GM21381 (cell line): ENCODE measurements around the gene PTPRN2.

ENCODE experiments used
- ATAC-seq: cut with Tn5 transposase; IDR thresholded peaks from one replicate; pipeline ENCODE4 v1.9.1; 2021; ENCODE audit warnings: mild to moderate bottlenecking, moderate library complexity; ENCODE audit not compliant: unreplicated experiment

PTPRN2 gene

DNA sequence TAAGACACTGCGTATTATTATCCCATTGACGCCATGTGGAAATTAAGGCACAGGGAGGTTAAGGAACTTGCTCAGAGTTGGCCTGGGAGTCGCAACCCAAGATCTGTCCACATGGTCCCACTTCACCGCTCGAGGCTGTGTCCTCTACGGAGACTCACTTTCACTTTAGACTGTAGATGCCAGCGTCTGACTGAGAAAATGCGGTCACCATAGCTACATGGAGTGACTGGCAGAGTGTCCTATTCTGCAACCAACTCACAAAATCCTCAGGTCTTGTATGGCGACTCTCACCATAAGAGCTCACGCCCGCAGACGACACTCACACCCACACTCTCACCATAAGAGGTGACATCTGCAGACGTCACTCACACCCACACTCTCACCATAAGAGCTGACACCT is 257.9 kb downstream of the PTPRN2 start:
- no peak for ATAC-seq

DNA sequence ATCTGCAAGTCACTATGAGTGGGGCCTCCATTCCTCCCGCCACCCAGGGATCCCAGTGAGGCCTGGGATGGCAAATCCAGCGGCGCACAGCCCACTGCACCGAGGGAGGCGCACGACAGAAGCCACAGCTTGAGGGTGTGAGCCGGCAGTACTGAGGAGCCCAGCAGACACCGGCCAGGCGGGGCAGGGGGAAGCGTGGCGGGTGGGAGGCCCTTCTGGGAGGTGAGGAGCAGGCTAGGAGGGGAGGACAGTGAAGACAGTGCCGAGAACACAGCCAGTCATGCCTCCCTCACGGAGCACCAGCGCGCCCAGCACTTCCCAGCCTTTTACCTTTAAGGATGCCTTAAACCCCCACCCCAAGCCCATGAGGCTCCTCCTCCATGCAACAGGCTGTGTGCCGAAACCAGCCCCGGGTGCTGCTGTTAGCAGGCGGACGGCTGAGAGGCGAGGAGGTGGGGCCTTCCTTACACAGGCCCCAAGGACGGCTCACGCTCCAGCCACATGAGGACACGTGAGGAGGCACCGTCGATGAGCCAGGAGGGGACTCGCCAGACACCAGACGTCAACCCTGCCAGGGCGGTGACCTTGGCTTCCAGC is 258.5 kb downstream of the PTPRN2 start:
- no peak for ATAC-seq

DNA sequence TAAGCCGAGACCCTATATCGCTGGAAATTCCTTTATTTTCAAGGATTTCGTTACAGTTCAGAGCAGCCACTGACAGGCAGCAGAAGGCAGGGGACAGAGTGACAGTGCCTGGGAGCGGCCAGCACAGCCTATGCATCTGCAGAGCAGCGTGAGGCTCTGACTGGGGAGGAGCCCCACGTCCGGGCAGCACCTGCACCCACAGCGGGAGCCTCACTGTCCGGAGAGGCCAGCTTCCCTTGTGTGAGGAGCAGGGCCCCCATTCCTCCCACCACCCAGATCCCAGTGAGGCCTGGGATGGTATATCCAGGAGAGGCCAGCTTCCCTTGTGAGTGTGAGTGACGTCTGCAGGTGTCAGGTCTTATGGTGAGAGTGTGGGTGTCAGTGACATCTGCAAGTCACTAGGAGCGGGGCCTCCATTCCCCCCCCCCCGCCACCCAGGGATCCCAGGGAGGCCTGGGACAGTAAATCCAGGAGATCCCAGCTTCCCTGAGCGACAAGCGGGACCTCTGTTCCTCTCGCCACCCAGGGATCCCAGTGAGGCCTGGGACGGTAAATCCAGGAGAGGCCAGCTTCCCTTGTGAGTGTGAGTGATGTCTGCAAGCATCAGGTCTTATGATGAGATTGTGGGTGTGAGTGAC is 259.1 kb downstream of the PTPRN2 start:
- no peak for ATAC-seq

DNA sequence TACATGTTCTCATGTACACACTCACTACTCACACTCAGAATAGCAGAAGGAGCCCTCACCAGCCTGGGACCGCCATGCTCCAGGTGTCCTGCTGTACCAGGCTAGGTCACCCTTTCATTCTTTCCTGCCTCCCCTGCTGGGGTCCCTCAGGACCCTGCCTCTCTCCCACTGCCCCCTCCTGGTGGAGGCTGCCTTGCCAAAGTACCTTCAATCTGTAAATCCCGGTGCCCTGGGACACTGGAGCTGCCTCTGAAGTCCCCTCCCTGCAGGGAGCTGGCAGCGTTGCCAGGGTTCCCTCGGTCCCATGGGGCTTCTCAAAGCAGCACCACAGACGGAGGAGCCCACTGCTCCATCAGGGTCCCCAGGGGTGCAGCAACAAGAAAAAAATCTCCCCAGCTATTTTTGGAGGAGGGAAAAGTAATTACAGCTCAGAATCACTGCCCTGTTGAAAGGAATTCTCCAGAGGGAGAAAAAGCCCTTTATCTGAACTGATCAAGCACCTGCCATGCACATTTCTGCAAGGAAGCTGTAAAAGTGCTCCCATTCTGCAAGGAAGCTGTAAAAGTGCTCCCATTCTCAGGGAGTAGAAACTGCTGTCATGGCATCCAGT is 259.9 kb downstream of the PTPRN2 start:
- ATAC-seq = no peak

DNA sequence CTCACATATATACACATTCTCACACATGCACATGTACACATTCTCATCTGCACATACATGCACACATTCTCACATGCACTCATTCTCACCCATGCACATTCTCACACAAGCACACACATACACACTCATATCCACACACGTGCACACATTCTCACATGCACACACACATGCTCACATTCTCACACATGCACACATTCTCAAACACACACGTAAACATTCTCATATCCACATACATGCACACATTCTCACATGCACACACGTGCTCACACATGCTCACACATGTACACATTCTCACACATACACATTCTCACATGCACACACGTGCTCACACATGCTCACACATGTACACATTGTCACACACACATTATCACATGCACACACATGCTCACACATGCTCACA is 260.6 kb downstream of the PTPRN2 start:
- ATAC-seq = no peak

DNA sequence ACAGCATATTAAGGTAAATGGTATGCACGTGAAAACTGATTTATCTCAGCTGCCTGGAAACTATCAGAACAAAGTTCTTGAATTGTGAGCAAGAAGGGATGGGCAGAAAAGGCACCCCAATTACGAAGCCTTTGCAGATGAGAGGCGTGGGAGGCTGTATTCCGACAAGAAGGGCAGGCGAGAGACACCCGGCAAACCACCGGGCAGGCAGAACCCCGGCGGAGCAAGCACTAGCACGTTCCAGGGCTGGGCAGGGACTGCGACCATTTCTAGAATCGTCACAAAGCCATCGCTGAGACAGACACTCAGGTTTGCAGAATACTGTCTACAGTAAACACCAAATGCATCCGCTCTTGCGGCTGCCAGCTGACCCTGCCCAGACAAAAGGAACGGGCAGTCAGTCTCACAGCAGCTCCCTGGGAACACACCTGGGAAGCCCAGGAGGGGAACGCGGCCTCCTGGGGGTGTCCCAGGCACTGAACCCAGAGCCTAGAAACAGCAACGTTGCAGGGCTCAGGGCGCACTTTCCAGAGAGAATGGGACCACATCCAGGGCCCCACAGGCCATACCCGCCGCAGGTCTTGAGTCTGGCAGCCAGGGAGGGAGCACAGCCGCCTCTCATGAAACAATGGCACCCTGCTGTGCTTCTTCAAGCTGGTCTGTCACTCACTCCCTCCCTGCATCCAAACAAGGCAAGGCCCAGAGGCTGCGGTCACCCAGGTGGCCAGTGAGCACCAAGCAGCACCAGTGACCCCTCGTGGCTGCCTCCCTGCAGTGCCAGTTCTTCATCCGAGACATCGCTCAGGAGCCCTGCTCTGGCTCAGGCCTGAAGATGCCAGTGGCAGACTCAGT is 261.9 kb downstream of the PTPRN2 start:
- no peak for ATAC-seq

DNA sequence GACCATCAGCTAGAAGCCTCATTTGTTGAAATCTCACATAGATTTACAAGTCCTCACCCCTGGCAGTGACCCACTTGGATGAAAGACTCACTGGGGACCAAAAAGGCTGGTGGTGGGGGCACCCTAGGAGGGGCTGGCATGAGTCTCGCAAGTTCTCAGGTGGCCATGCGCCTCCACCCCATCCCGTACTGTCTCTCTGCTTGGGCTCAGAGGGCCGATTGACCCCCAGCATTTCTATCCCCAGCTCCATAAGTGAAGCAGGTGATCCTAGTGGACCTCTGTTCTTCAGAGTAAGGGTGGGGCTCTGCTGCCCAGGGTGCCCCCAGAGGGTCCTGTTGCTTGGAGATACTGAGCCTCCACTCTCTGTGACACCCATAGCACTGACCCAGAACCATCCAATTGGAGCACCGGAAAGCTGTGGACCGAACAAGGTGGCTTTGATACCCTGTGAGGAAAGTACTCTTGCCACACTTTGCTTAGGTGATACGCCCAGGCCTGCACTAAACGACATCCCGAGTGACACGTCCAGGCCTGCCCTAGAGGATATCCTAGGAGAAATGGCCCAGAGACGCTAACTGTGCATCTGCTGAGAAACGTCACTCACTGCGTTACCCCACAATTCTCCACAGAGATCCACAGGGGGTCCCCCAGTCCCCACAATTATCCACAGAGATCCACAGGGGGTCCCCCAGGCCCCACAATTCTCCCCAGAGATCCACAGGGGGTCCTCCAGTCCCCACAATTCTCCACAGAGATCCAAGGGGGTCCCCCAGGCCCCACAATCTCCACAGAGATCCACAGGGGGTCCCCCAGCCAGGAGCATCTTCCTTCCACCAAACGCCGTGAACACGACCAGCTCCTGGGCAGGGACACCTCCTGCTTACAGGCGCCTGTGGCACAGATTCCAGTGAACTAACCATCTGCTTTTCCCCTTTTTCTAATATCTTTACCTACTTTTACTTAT is 262.9 kb downstream of the PTPRN2 start:
- ATAC-seq = no peak

DNA sequence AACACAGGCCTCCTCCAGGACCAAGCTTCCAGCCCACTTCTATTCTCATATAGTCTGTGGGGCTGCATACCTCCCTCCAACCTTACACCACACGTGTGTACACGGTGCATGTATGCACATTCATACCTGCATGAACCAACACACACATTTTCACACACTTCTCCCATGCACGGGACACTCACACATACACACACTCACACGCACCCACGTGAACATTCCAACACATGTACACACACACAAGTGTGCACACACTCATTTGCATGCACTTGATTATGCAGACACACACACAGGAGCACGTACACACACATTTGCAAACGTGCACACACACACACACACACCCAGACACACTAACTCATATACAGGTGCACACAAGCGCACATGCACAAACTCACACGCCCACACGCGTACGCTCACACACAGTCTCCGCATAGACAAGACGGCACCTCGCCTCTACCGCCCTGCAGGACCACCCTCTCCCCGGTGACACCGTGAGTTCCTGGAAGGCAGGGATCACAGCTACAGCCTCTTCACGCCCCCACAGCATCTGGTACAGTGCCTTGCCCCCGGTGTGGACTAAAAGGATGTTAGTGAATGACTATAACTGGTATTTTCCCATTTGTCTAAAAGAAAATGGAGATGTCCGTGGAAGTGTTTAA is 263.8 kb downstream of the PTPRN2 start:
- ATAC-seq = no peak

DNA sequence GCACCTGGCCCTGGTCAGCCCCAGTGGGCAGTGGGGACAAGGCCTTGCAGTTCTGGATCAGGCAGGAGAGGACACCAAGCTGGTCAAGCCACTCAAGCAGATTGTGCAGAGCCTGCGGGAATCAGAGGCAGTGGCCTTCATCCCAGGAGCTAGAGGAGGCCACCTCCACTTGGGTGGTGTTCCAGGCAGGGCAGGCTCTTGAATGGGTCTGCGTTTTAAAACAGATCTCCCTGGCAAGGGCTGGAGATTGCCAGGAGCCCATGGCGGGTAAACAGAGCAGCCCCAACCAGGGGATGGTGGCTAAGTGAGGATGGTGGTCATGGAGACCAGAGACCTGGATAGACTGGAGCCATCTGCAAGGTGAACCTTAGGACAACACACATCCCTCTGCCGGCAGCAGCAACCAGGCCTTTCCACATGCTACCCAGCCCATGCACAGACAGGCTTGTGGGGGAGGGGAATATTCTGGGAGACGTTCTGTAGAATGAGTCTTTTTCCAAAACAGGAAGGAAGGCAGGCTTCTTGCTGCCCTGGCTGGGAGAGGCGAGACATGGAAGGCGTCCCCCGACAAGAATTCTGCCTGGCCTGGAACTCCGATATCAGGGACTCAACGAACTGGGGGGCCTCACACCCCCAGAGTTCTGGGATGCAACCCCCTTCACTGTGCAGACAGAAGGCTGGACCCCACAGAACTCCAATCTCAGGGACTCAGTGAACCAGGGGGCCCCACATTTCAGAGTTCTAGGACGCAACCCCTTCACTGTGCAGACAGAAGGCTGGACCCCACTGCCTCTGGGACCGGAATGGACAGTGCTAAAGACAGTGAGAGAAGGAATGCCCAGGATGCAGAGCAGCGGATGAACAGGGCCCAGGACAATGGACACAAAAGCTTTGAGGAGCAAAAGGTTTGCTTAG is 264.8 kb downstream of the PTPRN2 start:
- ATAC-seq = no peak

DNA sequence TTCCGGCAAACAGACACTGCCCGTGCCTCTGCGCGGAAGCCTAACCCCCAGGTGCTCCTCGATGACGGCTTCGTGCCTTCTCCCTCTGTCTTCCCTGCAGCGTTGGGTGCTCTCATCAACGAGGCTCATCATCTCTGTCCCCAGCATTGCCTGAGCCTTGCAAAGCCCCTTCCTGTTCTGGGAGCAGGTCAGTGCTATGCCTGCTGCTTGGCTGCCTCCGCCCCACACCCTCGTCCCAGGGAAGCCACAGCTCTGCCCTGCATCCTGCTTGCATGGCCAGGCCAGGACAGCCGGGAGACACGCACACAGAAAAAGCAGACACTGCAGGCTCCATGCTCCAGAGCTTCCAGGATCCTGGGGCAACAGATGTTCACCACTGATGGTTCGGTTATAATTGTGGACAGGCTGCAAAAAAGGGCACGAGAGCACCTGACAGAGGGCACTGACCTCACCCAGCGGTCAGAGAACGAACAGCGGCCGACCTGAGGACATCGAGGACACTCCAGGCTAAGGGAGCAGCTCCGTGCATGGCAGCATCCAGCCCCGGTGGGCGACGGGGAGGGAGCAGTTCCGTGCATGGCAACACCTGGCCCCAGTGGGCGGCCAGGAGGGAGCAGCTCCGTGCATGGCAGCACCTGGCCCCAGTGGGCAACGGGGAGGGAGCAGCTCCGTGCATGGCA is 265.5 kb downstream of the PTPRN2 start:
- no peak for ATAC-seq

DNA sequence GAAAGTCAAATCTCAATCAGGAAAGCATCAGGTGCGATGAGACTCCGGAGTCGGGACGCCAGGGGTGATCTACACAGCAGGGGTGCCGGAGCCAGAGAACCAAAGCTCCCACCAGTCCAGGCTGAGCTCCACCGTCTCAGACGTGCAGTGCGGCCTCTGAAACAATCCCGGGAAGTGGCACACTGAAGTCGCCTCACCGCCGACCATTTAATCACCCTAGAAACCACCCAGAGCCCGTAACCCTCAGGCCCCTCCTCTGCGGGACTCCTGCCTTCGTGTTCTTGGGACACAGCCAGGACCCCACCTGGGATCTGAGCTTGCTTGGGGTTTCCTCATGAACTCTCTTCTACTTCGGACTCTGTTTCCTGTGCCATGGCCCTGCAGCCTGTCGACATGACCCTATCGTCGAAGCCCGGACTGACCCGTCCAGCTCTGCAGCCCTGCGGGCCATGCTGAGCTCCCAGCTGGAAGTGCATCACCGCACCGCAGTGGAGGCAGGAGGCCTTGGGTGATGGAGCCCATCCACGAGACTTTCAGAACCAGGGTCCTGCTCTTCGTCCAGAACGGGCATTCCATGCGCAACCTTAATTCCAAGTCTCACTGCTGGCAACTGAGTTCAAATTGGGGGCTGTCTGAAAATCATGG is 266.4 kb downstream of the PTPRN2 start:
- ATAC-seq = no peak

DNA sequence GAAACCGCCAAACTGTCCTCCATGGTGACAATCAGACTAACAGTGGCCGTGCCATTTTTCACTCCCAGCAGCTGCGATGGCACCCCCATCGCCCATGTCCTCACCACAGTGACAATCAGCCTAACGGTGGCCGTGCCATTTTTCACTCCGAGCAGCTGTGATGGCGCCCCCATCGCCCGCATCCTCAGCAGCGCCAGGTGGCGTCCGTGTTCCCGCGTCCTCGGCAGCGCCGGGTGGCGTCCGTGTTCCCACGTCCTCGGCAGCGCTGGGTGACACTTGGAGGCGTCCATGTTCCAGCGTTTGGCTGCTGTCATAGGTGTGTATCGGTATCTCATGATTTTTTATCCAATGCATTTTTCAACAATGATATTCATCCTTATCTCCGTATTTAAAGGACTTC is 267.3 kb downstream of the PTPRN2 start:
- ATAC-seq = no peak

DNA sequence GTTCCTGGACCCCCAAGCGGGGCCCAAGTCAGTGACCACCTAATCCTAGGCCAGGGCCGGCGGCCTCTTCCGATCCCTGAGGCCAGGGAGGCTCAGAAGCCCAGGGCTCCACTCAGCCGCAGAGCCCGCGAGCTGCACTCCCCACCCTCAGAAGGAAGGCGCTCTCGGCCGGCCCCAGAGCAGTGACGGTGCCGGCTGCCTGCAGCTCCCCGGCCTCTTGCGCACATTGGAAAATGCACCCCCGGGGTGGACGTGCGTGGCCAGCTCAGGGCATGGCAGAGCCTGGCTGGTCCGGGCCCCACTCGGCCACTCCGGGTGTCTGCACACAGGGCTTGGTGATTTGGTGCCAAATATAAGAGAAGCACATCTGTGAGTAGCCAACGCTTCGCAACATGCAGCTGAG is 269.1 kb downstream of the PTPRN2 start:
- no peak for ATAC-seq

DNA sequence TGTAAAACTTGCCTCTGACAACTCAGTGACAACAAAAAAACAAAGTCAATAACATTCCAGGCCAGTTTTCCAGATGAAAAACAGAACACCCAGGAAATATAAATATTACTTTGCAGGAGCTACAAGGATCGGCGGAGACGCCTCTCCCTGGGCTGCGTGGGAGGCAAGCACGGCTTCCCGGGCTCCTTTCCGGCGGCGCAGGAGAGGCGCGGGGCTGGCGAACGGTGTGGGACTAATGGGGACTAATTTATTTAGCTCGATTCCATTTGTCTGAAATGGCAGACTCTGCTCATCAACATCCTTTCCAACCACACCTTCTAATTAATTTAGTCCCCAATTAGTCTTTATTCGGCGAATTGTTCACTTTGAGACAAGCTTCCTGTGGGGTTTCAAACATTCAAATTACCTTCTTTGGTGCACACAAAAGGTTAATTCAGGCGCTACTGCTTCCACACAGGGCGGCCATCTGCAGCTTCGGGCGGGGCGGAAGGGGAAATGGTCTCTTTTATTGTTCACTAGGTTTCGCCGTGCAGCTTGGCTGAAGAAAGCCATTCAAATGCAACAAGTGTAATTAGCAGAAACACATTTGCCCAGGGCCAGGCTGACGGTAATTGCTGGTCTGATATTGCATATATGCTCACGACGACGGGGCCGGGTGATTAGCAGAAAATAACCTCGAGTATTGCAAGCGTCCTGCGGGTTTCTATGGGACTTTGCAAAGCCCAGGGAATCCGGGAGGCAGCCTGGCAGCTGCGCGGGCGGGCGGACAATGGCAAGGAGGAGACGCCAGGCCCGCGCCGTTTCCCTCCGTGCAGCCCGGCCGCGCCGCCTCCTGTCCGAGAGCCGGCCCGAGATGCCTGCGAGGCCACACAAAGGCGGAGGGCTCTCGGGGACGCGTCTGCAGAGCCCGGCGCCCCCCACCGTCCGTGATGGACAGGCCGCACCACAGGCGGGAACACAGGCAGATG is 270.1 kb downstream of the PTPRN2 start:
- no peak for ATAC-seq

DNA sequence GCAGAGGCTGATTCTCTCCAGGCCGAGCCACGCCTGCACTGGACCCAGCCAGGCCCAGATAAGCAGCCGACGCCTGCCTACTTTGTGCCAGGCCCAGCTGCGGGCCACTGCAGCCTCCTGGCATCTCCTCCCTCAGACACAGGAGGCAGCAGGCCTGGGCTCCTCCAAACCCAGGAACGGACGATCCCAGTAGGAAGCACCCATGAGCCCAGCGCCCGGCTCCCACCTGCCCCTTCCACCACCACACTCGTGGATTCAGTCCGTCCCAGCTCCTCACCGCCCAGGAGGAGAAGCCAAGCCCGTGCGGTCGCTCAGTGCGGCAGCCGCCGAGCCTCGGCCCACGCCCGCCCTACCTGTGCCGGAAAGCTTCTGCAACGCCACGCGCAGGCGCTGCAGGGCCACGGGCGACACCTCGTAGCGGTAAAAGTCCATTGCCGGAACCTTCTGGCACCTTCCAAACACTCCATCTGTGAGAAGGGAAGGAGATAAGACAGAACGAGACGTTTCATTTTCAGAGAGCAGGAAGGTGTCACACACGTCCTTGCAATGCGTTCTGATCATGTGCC is 271.1 kb downstream of the PTPRN2 start:
- ATAC-seq = no peak

DNA sequence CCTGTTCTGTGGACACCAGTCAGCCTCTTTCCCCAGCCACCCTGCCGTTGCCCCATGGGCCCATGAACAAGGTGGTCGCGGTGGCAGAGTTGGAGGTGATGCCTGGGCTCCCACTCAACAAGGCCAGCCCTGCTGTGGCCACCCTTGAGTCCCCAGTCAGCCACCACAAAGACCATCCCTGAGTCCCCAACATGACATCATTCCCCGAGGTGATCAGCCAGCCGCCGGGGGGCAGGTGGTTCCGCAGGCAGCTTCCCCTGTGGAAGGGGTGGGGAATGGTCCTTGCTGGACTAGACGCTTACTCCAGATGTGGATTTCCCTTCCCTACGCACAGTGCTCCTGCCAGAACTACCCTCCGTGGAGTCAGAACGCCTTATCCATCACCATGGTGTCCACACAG is 271.7 kb downstream of the PTPRN2 start:
- no peak for ATAC-seq
